HG03457 (cell line): ENCODE data around the gene ARID1B.

Experiments
- ATAC-seq: cut with Tn5 transposase; IDR thresholded peaks from one replicate; pipeline ENCODE4 v1.9.1; 2021; ENCODE audit warnings: moderate number of reproducible peaks; ENCODE audit not compliant: unreplicated experiment

ARID1B gene

GRCh38 chr6:157117431-157118095 lies 340.4 kb downstream of the ARID1B start:
- ATAC-seq, result no peak

- no peak for ATAC-seq
These were observed 342.4 kb downstream of the ARID1B start for GRCh38 chr6:157119502-157120027.

GRCh38 chr6:157120534-157121232 lies 343.5 kb downstream of the ARID1B start:
- ATAC-seq, result no peak

GRCh38 chr6:157121897-157122296 lies 344.7 kb downstream of the ARID1B start:
- no peak for ATAC-seq

- no peak for ATAC-seq
These were observed 346.1 kb downstream of the ARID1B start for GRCh38 chr6:157123234-157123633.

- ATAC-seq, result no peak
These were observed 347.5 kb downstream of the ARID1B start for GRCh38 chr6:157124485-157125254.

- no peak for ATAC-seq
These were observed 348.4 kb downstream of the ARID1B start for GRCh38 chr6:157125531-157125930.

- ATAC-seq, result no peak
These were observed 349.3 kb downstream of the ARID1B start for GRCh38 chr6:157126183-157127098.

GRCh38 chr6:157128235-157128775 lies 351.1 kb downstream of the ARID1B start:
- no peak for ATAC-seq

GRCh38 chr6:157131250-157131649 lies 354.1 kb downstream of the ARID1B start:
- no peak for ATAC-seq

- no peak for ATAC-seq
These were observed 356.7 kb downstream of the ARID1B start for GRCh38 chr6:157133856-157134255.

- ATAC-seq, result no peak
These were observed 357.3 kb downstream of the ARID1B start for GRCh38 chr6:157134402-157135047.

- no peak for ATAC-seq
These were observed 358.5 kb downstream of the ARID1B start for GRCh38 chr6:157135691-157136090.

- ATAC-seq, result no peak
These were observed 360.3 kb downstream of the ARID1B start for GRCh38 chr6:157137501-157137900.

- no peak for ATAC-seq
These were observed 362.0 kb downstream of the ARID1B start for GRCh38 chr6:157139054-157139708.

GRCh38 chr6:157143171-157143889 lies 366.2 kb downstream of the ARID1B start:
- ATAC-seq, result no peak

- ATAC-seq, result no peak
These were observed 367.0 kb downstream of the ARID1B start for GRCh38 chr6:157143890-157144798.
